GM23338 (cell line): Measurements from ENCODE around the gene COQ6. TPM values are rescaled to one million over a fixed set of nuclear protein-coding genes. Genes with fewer than 3 reads are reported as not detected.

Experiments used
- ATAC-seq: fragments of 200-7000 bp; cut with Tn5 transposase; 3 replicates; pipeline ENCODE4 v1.9.1; 2020
- DNase-seq: peaks from one replicate; pipeline ENCODE4 v3.0.0-alpha.2; 2015; ENCODE audit warnings: low spot score
- H2AFZ ChIP-seq: fragments of 200-600 bp; sonication (generic); 2 replicates; pipeline ENCODE4 v1.8.0; 2016; ENCODE audit warnings: antibody characterized with exemption, mild to moderate bottlenecking, moderate library complexity
- H3F3A ChIP-seq: fragments of 200-600 bp; sonication (generic); replicated peaks from 2 replicates; pipeline ENCODE4 v1.8.0; 2017; ENCODE audit warnings: antibody characterized with exemption, mixed run types, low read depth
- H3K27ac ChIP-seq: fragments of 200-600 bp; sonication (generic); 2 replicates; pipeline ENCODE4 v1.6.1; 2016; ENCODE audit warnings: low read depth
- H3K27me3 ChIP-seq: fragments of 200-600 bp; sonication (generic); 2 replicates; pipeline ENCODE4 v1.8.0; 2016; ENCODE audit warnings: mild to moderate bottlenecking, mixed run types, moderate library complexity; ENCODE audit not compliant: insufficient read depth
- H3K36me3 ChIP-seq: fragments of 200-600 bp; sonication (generic); 2 replicates; pipeline ENCODE4 v1.8.0; 2016; ENCODE audit warnings: mild to moderate bottlenecking; ENCODE audit not compliant: insufficient read depth
- H3K4me1 ChIP-seq: fragments of 200-600 bp; sonication (generic); 2 replicates; pipeline ENCODE4 v1.8.0; 2016; ENCODE audit warnings: mild to moderate bottlenecking, moderate library complexity; ENCODE audit not compliant: insufficient read depth
- H3K4me2 ChIP-seq: fragments of 200-600 bp; sonication (generic); 2 replicates; pipeline ENCODE4 v1.7.1; 2017; ENCODE audit warnings: mixed run types
- H3K4me3 ChIP-seq: fragments of 200-600 bp; sonication (generic); 2 replicates; pipeline ENCODE4 v1.6.1; 2016; ENCODE audit warnings: mixed run types
- H3K79me2 ChIP-seq: fragments of 200-600 bp; sonication (generic); replicated peaks from 2 replicates; pipeline ENCODE4 v1.8.0; 2017; ENCODE audit warnings: mild to moderate bottlenecking; ENCODE audit not compliant: insufficient read depth
- H3K9me2 ChIP-seq: fragments of 200-600 bp; sonication (generic); 2 replicates; pipeline ENCODE4 v1.8.0; 2017; ENCODE audit not compliant: insufficient read depth
- H4K20me1 ChIP-seq: fragments of 200-600 bp; sonication (generic); replicated peaks from 2 replicates; pipeline ENCODE4 v1.8.0; 2017; ENCODE audit warnings: mild to moderate bottlenecking; ENCODE audit not compliant: insufficient read depth
- H3K27ac Mint-ChIP-seq: 2 replicates; pipeline ENCODE4 v1.8.0; 2020; ENCODE audit warnings: inconsistent platforms, mild to moderate bottlenecking, moderate library complexity, mixed read lengths
- H3K27me3 Mint-ChIP-seq: 3 replicates; pipeline ENCODE4 v1.8.0; 2022; ENCODE audit warnings: low read depth, mild to moderate bottlenecking, moderate library complexity, mixed read lengths, inconsistent platforms; ENCODE audit not compliant: insufficient read depth, poor library complexity
- H3K36me3 Mint-ChIP-seq: 3 replicates; pipeline ENCODE4 v1.8.0; 2021; ENCODE audit warnings: low read depth, mild to moderate bottlenecking, inconsistent platforms, moderate library complexity, mixed read lengths
- H3K4me1 Mint-ChIP-seq: 3 replicates; pipeline ENCODE4 v1.8.0; 2020; ENCODE audit warnings: mild to moderate bottlenecking, inconsistent platforms, mixed read lengths
- H3K4me3 Mint-ChIP-seq: 3 replicates; pipeline ENCODE4 v1.8.0; 2021; ENCODE audit warnings: moderate library complexity, mild to moderate bottlenecking, inconsistent platforms, mixed read lengths
- H3K9me3 Mint-ChIP-seq: 3 replicates; pipeline ENCODE4 v1.8.0; 2020; ENCODE audit warnings: moderate library complexity, mild to moderate bottlenecking, inconsistent platforms, mixed read lengths
- ETS1 ChIP-seq: IDR thresholded peaks from 2 replicates; pipeline ENCODE4 v1.6.1; 2016; ENCODE audit warnings: antibody characterized with exemption
- EZH2phosphoT487 ChIP-seq: fragments of 200-600 bp; sonication (generic); IDR thresholded peaks from one replicate; pipeline ENCODE4 v1.8.1; 2018; ENCODE audit warnings: antibody characterized with exemption; ENCODE audit not compliant: unreplicated experiment
- NANOG ChIP-seq: IDR thresholded peaks from 2 replicates; pipeline ENCODE4 v1.6.1; 2016; ENCODE audit warnings: antibody characterized with exemption, borderline replicate concordance
- ZNF331 ChIP-seq: fragments of 250-450 bp; sonication (Bioruptor Pico); IDR thresholded peaks from 2 replicates; pipeline ENCODE4 v1.5.0; 2020; ENCODE audit warnings: low read depth, mild to moderate bottlenecking, moderate library complexity
- ZNF462 ChIP-seq: fragments of 250-450 bp; sonication (Bioruptor Pico); IDR thresholded peaks from 2 replicates; pipeline ENCODE4 v1.5.0; 2020; ENCODE audit warnings: mild to moderate bottlenecking, moderate library complexity
- polyA plus RNA-seq: library from polyadenylated mRNA; unstranded; fragments of >200 nt; fragmentation: Nextera tagmentation; extraction: Ambion mirVana; gene quantifications from 2 replicates; pipeline ENCODE4 v1.2.1, GENCODE V29; 2016
- total RNA-seq: library from RNA; depleted of rRNA; stranded (reverse); fragments of >200 nt; shearing (Covaris generic); gene quantifications from 2 replicates; pipeline ENCODE4 v1.2.3, GENCODE V29; 2014

The COQ6 gene
- total and polyA plus RNA-seq, 2 experiments from 2014 or later = 6.8 to 13.8 TPM

GRCh38 chr14:73936548-73936947 lies 13.6 kb upstream of the COQ6 start (continued):
- TF ChIP-seq ZNF462 (CRISPR knock-in tag) (no peak), NANOG (no peak), ETS1 (no peak), EZH2phosphoT487 (no peak), ZNF331 (CRISPR knock-in tag) (no peak)

GRCh38 chr14:73937012-73937411 lies 13.1 kb upstream of the COQ6 start:
- Histone ChIP-seq H3K4me1 (no peaks in the 10 kb centered on the region), H3K27ac (no peak overlapping the region), H3F3A (no peaks in the 10 kb centered on the region), H3K4me2 (no peak overlapping the region), H3K79me2 (no peaks in the 10 kb centered on the region), H3K27me3 (no peaks in the 10 kb centered on the region), H4K20me1 (no peaks in the 10 kb centered on the region; the same call in 1 of the 2 replicates), H3K36me3 (peaks cover 1% of the 10 kb centered on the region), H3K4me3 (no peak overlapping the region), H3K9me2 (no peaks in the 10 kb centered on the region), H2AFZ (no peak overlapping the region)
- no peaks in the 10 kb centered on the region for H3K9me3 Mint-ChIP-seq
- no peak for DNase-seq
- no peak overlapping the region for H3K27ac Mint-ChIP-seq
- H3K27me3 Mint-ChIP-seq = no peaks in the 10 kb centered on the region
- ATAC-seq = no peak
- no peaks in the 10 kb centered on the region for H3K4me1 Mint-ChIP-seq
- no peaks in the 10 kb centered on the region for H3K36me3 Mint-ChIP-seq
- no peak overlapping the region for H3K4me3 Mint-ChIP-seq
- TF ChIP-seq ZNF331 (CRISPR knock-in tag) (no peak), ZNF462 (CRISPR knock-in tag) (no peak), ETS1 (no peak), NANOG (no peak)
